ENCODE results near the gene RPS6KA2. TPM values are rescaled to one million over a fixed set of nuclear protein-coding genes. Genes with fewer than 3 reads are reported as not detected.

Gene RPS6KA2
- total RNA-seq, 2 donors from 2014 or later: 59.5 to 75.4 TPM

DNA sequence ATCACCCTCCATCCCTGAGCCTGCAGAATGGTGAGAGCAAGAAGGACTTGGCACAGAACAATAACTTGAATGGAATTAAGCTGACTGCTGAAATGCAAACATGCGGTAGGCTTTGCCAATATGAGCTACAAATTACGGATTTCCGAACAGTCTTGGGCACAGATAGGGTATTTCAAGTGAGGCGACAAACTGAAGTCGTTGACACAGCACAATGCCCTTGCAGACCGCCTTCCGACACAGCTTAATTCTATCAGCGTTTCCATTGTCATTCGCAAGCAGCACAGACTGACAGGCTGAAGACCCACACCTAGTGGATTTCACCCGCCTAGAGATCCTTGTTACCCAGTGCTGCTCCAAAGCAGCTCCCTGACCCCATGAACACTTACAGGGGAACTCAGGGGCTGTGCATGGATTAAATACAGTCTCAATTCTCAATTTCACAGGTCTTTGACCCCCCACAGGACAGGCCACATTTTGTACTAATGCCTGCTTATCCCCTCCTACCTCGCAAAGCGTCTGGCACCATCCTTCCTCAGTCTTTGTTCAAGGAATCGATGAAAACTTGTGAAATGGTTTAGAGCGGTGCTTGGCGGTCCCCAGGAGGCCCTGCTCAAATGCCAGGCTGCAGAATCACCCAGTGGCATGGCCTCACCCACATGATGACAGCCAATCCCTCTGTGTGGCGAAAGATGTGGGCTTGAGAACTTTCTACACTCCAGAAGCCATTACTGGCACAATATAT is 75.1 kb downstream of the RPS6KA2 start:
- Histone ChIP-seq H3K4me3 (no peak overlapping the region), H3K9me3 (no peaks in the 10 kb centered on the region), H3K4me1 (ENCODE audit: control insufficient read depth in 1 of 2, low read depth in 2 of 2) (peaks cover 5 to 14% of the 10 kb centered on the region in 2 donors), H3K36me3 (no peaks in the 10 kb centered on the region), H3K27me3 (replicated peaks; ENCODE audit: insufficient read depth) (no peaks in the 10 kb centered on the region), H3K27ac (no peak overlapping the region)
- no peak for DNase-seq (ENCODE audit: low spot score)
- no peak for ATAC-seq (ENCODE audit: insufficient number of reproducible peaks, low FRiP score, low read depth)
- TF ChIP-seq, protein P1, sequence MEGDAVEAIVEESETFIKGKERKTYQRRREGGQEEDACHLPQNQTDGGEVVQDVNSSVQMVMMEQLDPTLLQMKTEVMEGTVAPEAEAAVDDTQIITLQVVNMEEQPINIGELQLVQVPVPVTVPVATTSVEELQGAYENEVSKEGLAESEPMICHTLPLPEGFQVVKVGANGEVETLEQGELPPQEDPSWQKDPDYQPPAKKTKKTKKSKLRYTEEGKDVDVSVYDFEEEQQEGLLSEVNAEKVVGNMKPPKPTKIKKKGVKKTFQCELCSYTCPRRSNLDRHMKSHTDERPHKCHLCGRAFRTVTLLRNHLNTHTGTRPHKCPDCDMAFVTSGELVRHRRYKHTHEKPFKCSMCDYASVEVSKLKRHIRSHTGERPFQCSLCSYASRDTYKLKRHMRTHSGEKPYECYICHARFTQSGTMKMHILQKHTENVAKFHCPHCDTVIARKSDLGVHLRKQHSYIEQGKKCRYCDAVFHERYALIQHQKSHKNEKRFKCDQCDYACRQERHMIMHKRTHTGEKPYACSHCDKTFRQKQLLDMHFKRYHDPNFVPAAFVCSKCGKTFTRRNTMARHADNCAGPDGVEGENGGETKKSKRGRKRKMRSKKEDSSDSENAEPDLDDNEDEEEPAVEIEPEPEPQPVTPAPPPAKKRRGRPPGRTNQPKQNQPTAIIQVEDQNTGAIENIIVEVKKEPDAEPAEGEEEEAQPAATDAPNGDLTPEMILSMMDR (IDR thresholded peaks at IDR 0.05): no peak

DNA sequence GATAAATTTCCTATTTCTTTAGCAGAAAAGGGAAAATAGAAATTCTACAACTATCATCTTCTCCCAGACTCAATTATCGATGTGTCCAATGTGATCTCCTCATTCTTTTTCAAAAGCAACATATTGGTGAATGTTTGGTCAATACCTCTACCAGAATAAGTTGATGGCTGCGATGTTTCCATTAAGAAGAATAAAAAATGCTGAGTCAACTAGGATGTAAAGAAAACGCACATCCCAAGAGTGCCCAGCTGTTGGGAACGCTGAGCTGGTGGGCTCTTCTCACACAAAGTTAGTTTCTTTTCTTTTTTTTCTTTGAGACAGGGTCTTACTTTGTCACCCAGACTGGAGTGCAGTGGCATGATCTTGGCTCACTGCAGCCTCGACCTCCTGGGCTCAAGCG is 80.4 kb downstream of the RPS6KA2 start:
- no peak overlapping the region for H3K4me3 ChIP-seq
- H3K4me1 ChIP-seq (ENCODE audit: control insufficient read depth in 1 of 2, low read depth in 2 of 2): no peaks in the 10 kb centered on the region
- TF ChIP-seq, protein P1 (IDR thresholded peaks at IDR 0.05): no peak
- no peaks in the 10 kb centered on the region for H3K36me3 ChIP-seq
- H3K9me3 ChIP-seq: no peaks in the 10 kb centered on the region
- H3K27me3 ChIP-seq (replicated peaks; ENCODE audit: insufficient read depth): no peaks in the 10 kb centered on the region
- no peak for DNase-seq (ENCODE audit: low spot score)
- ATAC-seq (ENCODE audit: insufficient number of reproducible peaks, low FRiP score, low read depth): no peak
- no peak overlapping the region for H3K27ac ChIP-seq

DNA sequence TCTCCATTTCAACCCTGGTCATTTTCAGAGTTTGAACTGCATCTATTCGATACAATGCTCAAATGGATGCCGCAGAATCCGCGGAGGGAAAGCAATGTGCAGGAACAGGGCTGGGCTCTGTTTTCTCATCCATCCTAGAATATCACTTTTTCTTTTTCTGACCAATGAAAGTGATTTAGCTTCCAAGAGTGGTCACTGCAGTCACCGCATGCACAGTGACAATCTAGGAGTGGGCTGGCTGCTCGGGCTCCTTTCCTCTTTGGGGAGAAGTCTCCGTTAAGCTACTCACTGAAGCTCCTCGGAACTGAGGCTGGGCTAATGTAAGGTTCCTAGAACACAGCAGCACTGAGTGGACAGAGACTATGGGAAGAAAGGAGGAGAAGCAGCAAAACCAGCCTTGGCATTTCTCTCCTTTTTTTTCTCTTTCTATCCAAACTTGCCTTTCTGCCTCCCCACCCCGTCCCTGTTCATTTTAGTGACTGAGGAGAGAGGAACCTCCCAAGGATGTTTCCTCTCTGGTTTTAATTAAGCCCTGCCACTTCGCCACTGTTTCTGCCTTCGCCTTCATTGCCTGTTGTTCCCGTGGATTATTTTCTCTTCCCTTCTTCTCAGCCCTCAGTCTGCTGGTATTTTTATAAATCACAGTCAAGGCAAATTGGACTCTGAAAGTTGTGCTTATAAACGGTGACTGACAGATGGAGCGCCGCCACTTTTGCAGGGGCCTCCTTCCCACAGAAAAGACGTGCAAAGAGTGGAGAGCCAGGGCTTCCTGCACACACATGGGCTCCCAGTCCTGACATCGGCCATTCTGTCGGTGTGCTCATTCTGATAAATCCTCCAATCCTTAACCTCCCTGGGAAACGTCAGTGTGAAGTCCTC is 81.7 kb downstream of the RPS6KA2 start:
- no peaks in the 10 kb centered on the region for H3K36me3 ChIP-seq
- ATAC-seq (ENCODE audit: insufficient number of reproducible peaks, low FRiP score, low read depth) (no peak), DNase-seq (ENCODE audit: low spot score) (no peak)
- TF ChIP-seq, protein P1 (IDR thresholded peaks at IDR 0.05): no peak
- H3K27ac ChIP-seq: no peak overlapping the region
- no peak overlapping the region for H3K4me3 ChIP-seq
- H3K27me3 ChIP-seq (replicated peaks; ENCODE audit: insufficient read depth): no peaks in the 10 kb centered on the region
- H3K9me3 ChIP-seq: no peaks in the 10 kb centered on the region
- no peaks in the 10 kb centered on the region for H3K4me1 ChIP-seq (ENCODE audit: control insufficient read depth in 1 of 2, low read depth in 2 of 2)

DNA sequence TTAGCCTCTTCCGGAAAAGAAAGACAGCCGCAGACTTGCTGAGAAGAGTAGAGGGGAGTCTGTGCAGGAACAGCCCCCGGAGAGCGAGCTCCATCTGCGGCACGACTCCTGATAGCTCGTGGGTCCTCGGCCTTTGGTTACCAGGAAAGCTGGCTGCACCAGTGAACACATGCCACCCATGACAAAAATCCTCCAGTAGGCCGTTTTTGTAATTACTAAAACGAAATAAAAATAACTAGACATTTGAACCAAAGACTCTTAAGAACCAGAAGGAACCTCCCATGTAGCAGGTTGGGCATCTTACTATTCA is 82.8 kb downstream of the RPS6KA2 start:
- H3K27me3 ChIP-seq (replicated peaks; ENCODE audit: insufficient read depth): no peaks in the 10 kb centered on the region
- no peaks in the 10 kb centered on the region for H3K9me3 ChIP-seq
- no peak overlapping the region for H3K4me3 ChIP-seq
- ATAC-seq (ENCODE audit: insufficient number of reproducible peaks, low FRiP score, low read depth) (no peak), DNase-seq (ENCODE audit: low spot score) (no peak)
- no peaks in the 10 kb centered on the region for H3K36me3 ChIP-seq
- no peaks in the 10 kb centered on the region for H3K4me1 ChIP-seq (ENCODE audit: control insufficient read depth in 1 of 2, low read depth in 2 of 2)
- TF ChIP-seq, protein P1 (IDR thresholded peaks at IDR 0.05): no peak
- H3K27ac ChIP-seq: no peak overlapping the region

DNA sequence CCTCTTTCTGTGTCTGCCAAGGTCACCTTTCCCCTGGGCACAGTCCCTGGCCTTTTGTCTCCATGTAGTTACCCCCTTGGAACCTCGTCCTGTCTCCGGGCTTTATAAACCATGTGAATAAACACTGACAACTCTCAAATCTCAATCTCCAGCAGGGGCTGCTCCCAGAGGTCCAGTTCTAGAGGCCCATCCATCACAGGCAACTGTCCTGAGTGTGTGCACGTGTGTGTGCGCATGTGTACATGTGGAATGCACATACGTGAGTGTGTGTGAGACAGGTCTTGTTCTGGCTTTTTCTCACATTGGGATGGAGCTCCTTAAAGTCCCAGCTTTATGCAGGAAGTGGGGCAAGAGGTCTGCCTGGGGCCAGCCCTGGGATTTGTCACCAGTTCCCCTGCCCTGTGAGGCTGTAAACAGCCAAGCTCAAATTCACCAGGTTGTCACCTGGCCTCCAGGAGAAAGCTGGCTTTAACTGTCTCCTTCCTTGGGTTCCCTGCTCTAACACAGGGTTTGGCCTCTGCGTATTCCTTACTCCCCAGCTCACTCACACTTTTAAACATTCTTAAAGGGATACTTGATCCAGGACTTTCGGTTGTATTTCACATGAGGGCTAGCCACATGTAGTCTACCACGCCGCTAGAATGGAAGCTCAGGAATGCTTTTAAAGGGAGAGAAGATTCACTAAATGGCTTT is 83.3 kb downstream of the RPS6KA2 start:
- no peak for ATAC-seq (ENCODE audit: insufficient number of reproducible peaks, low FRiP score, low read depth)
- no peaks in the 10 kb centered on the region for H3K36me3 ChIP-seq
- H3K4me1 ChIP-seq (ENCODE audit: control insufficient read depth in 1 of 2, low read depth in 2 of 2): no peaks in the 10 kb centered on the region
- H3K27ac ChIP-seq: no peak overlapping the region
- H3K9me3 ChIP-seq: no peaks in the 10 kb centered on the region
- no peak for DNase-seq (ENCODE audit: low spot score)
- no peaks in the 10 kb centered on the region for H3K27me3 ChIP-seq (replicated peaks; ENCODE audit: insufficient read depth)
- TF ChIP-seq, protein P1 (IDR thresholded peaks at IDR 0.05): no peak
- no peak overlapping the region for H3K4me3 ChIP-seq
